ENCODE measurements around the gene GNB1.
A peak's percentile ranks its signal among the peaks of the same experiment; 100 is the strongest.

DNA sequence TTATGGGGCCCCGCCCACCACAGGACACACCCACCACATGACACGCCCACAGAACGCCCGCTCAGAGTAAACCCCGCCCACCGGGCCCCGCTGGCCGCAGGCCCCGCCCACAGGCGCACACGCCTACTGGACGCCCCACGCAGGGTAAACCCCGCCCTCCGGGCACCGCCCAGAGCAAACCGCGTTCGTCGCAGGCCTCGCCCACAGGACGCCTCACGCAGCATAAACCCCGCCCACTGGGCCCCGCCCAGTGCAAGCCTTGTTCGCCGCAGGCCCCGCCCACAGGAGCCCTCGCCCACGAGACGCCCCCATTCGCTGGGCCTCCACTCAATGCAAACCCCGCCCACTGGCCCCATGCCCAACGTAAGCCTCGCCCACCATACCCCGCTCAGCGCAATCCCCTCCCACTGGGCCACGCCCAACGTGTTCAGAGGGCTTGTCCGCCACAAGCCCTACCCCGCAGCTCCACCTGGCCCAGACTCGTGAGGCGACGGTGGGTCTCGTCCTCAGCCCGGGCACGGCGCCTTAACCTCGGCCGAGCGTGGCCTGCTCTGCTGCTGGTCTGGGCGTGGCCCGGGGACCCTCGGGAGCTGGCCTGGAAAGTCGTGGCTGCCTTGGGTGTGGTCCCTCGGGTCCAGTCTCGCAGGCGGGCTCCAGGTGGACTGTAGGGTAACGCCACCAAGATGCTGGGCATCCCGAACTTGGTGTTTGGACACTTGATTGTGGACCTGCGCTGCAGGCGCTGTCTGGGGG is 28.6 kb upstream of the GNB1 start:
- no peak for TF ChIP-seq CBX8 (IDR thresholded peaks at IDR 0.05; ENCODE audit: borderline replicate concordance, extremely low read depth, low read depth, low read length, poor library complexity, severe bottlenecking)
- peak; percentile 100 for TF ChIP-seq SP1 (CRISPR knock-in tag; IDR thresholded peaks at IDR 0.05)
- TF ChIP-seq DPF2 (IDR thresholded peaks at IDR 0.05): no peak
- TF ChIP-seq BRD9 (IDR thresholded peaks at IDR 0.05; ENCODE audit: low read depth, partially characterized antibody): no peak
- TF ChIP-seq, protein P1, sequence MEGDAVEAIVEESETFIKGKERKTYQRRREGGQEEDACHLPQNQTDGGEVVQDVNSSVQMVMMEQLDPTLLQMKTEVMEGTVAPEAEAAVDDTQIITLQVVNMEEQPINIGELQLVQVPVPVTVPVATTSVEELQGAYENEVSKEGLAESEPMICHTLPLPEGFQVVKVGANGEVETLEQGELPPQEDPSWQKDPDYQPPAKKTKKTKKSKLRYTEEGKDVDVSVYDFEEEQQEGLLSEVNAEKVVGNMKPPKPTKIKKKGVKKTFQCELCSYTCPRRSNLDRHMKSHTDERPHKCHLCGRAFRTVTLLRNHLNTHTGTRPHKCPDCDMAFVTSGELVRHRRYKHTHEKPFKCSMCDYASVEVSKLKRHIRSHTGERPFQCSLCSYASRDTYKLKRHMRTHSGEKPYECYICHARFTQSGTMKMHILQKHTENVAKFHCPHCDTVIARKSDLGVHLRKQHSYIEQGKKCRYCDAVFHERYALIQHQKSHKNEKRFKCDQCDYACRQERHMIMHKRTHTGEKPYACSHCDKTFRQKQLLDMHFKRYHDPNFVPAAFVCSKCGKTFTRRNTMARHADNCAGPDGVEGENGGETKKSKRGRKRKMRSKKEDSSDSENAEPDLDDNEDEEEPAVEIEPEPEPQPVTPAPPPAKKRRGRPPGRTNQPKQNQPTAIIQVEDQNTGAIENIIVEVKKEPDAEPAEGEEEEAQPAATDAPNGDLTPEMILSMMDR (IDR thresholded peaks at IDR 0.05 in 2 of 3, conservative IDR thresholded peaks at IDR 0.05 in 1 of 3; ENCODE audit: insufficient read depth in 2 of 3, low read depth in 1 of 3, low read length in 3 of 3): no peak; a peak in 1 of 6 replicates
- TF ChIP-seq FOSL1 (tag; conservative IDR thresholded peaks at IDR 0.05): no peak
